NAMALWA (cell line): ENCODE measurements around the gene CEP112.

Experiments
- DNase-seq: peaks from one replicate; pipeline ENCODE4 v3.0.0-alpha.2; 2015; ENCODE audit warnings: low spot score

The CEP112 gene

DNA sequence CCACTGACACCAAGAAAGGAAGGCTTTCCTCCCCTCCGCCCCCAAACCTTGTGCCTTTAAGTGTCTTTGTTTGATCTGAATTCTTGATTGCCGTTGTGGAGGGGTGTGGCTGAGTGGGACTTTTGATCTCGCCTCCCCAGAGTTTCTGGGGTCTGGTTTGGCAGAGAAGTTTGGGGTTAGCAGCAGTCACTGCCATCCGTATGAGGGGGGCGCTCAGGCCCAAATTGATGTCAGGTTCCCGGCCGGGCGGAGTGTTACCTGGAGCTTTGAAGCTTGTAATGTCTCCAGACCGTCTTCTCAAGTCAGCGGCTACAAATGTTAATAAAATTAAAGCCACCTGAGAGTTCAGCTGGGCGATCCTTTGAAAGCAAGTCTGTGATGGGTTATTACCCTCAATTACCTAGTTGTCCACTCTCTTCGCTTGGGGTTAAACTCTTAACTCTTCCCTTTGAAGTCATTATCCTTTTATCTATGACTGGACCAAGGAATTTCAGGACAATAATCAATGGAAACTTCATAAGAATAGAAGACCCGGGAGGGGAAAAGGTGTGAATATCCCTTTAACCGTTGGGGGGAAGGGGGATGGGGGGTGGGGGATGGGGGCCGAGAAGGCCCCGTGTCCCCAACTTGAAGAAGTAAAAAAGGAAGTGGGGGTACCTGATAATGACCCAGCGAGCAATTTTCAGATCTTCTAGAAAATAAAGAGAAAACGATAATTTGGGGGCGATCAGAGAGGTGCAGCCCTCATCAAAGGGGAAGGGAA is 598.7 kb downstream of the CEP112 start:
- no peak for DNase-seq

GRCh38 chr17:65592125-65592965 is 599.6 kb downstream of the CEP112 start:
- DNase-seq, result no peak

- DNase-seq, result no peak
These were observed 602.6 kb downstream of the CEP112 start for GRCh38 chr17:65589321-65589720.

GRCh38 chr17:65588181-65588808 is 603.6 kb downstream of the CEP112 start:
- DNase-seq, result peak; percentile 15

DNA sequence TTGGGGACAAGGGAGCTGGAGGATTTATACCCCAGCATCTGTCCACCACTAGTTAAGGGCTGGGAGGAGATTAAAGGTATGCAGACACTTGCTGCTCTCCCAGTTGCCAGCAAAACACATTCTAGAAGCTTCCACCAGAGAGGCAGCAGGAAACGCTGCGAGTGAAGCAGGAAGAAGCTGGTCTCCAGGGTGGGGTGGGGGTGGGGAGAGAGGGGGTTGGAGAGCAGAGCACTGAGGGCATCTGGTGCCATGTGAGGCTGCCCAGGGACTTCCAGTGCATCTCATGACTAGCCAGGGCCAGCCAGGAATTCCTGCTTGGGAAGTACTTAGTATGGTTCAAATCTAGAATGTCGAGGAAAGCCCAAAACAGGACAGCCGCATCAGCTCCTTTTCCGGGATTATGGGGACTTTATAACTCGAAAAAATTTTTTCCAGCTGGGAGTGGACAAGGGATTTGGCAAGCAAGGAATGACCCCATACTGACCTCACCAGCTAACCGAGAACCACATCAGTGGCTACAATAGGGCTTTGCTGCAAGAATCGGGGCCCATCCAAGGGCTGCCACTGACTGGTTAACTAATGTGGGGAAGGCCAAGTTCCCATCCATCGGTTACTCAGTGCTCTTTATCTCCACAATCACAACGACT is 604.3 kb downstream of the CEP112 start:
- no peak for DNase-seq

- DNase-seq, result no peak
These were observed 605.0 kb downstream of the CEP112 start for GRCh38 chr17:65586899-65587298.
